ENCODE data around the gene CDCP1.

GRCh38 chr3:45194791-45195190 lies 48.6 kb upstream of the CDCP1 start:
- TF ChIP-seq CTCF (conservative IDR thresholded peaks at IDR 0.05) (no peak), EZH2 (IDR thresholded peaks at IDR 0.05; ENCODE audit: low read depth) (no peak)

Measured in PC-9 (cell line).